ENCODE results near the gene PRPF40A.

PRPF40A gene

GRCh38 chr2:152609699-152610098 lies 107.6 kb downstream of the PRPF40A start:
- no peak overlapping the region for H3K4me3 ChIP-seq (ENCODE audit: low read length)
- no peak for DNase-seq (ENCODE audit: low read depth)
- TF ChIP-seq CTCF (conservative IDR thresholded peaks at IDR 0.05; ENCODE audit: low read length), result no peak

GRCh38 chr2:152609154-152609553 lies 108.1 kb downstream of the PRPF40A start:
- H3K4me3 ChIP-seq (ENCODE audit: low read length), result no peak overlapping the region
- DNase-seq (ENCODE audit: low read depth), result no peak
- no peak for TF ChIP-seq CTCF (conservative IDR thresholded peaks at IDR 0.05; ENCODE audit: low read length)

- TF ChIP-seq CTCF (conservative IDR thresholded peaks at IDR 0.05; ENCODE audit: low read length), result no peak
- no peak for DNase-seq (ENCODE audit: low read depth)
- H3K4me3 ChIP-seq (ENCODE audit: low read length), result no peak overlapping the region
Observed at GRCh38 chr2:152607793-152608300, 109.4 kb downstream of the PRPF40A start.

GRCh38 chr2:152606941-152607340 lies 110.3 kb downstream of the PRPF40A start:
- DNase-seq (ENCODE audit: low read depth), result peak; percentile 20
- H3K4me3 ChIP-seq (ENCODE audit: low read length), result no peak overlapping the region
- no peak for TF ChIP-seq CTCF (conservative IDR thresholded peaks at IDR 0.05; ENCODE audit: low read length)

- no peak for TF ChIP-seq CTCF (conservative IDR thresholded peaks at IDR 0.05; ENCODE audit: low read length)
- peak; percentile 65 for DNase-seq (ENCODE audit: low read depth)
- no peak overlapping the region for H3K4me3 ChIP-seq (ENCODE audit: low read length)
Observed at GRCh38 chr2:152606081-152606480, 111.2 kb downstream of the PRPF40A start.

GRCh38 chr2:152603166-152603565 lies 114.1 kb downstream of the PRPF40A start:
- no peak overlapping the region for H3K4me3 ChIP-seq (ENCODE audit: low read length)
- DNase-seq (ENCODE audit: low read depth), result no peak
- TF ChIP-seq CTCF (conservative IDR thresholded peaks at IDR 0.05; ENCODE audit: low read length), result no peak

GRCh38 chr2:152602750-152603149 lies 114.5 kb downstream of the PRPF40A start:
- no peak for DNase-seq (ENCODE audit: low read depth)
- TF ChIP-seq CTCF (conservative IDR thresholded peaks at IDR 0.05; ENCODE audit: low read length), result no peak

More at GRCh38 chr2:152602750-152603149, 114.5 kb downstream of the PRPF40A start:
- no peak overlapping the region for H3K4me3 ChIP-seq (ENCODE audit: low read length)
